ENCODE data around the gene PRDX3. TPM values are rescaled to one million over a fixed set of nuclear protein-coding genes. Genes with fewer than 3 reads are reported as not detected.

The PRDX3 gene

Small RNA genes within 50 kb of the gene (small RNA-seq; reads per million reads assigned to genes)
- not detected for gene RN7SL749P (ENCODE audit: insufficient read depth)

Measured in neuronal stem cell (in vitro differentiated cells).